Stimulated activated CD8-positive, alpha-beta memory T cell treated with anti-CD3 and anti-CD28 coated beads, Interleukin-12 subunit alpha, Interleukin-12 subunit beta, amount 100 ng/mL, for 24 hours (primary cell): ENCODE results near the gene FNIP2.
"Not testable (repeated sequence)": the region's sequence is repeated elsewhere in the genome, so short reads cannot be mapped to it uniquely, and the experiment has no call there.

Source experiments
- DNase-seq: peaks from one replicate; pipeline ENCODE4 v3.0.0-alpha.2; 2020; ENCODE audit errors: extremely low read depth

Gene FNIP2

DNA sequence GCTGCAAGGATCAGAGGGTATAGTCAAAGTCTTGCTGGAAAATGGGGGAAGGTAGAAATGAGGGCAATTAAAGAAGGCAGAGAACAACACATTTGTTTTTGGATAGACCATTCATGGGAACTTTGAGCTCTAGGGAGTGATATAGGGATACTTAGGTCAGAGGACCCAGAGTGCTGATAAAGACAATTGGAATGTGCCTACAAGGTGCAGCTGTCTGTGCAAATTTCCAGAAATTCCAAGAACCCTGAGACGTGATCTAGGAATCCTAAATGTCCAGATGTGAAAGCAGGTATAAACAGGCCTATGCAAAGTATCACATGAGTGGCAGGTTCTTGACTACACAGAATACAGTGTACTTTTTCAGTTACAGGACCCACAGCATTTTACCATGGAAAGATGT is 24.2 kb downstream of the FNIP2 start:
- no peak for DNase-seq

DNA sequence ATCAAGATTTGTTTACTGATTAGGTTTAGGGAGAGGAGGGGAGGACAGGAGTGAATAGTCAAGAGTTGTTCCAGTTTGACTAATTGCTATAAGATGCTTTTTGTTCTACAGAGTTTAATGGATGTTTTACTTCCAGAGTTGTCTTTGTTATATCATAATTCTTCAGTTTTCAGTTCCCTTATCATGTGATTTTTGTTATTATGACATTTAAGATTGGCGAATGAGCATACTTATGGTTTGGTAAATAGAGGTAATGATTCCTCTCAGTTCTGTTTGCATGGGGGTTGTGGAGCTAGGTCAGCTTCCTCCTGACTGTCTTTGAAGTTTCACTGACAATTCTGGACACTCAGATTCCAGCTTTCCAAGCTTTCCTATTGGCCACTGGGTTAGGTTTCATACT is 24.6 kb downstream of the FNIP2 start:
- DNase-seq = not testable (repeated sequence)

DNA sequence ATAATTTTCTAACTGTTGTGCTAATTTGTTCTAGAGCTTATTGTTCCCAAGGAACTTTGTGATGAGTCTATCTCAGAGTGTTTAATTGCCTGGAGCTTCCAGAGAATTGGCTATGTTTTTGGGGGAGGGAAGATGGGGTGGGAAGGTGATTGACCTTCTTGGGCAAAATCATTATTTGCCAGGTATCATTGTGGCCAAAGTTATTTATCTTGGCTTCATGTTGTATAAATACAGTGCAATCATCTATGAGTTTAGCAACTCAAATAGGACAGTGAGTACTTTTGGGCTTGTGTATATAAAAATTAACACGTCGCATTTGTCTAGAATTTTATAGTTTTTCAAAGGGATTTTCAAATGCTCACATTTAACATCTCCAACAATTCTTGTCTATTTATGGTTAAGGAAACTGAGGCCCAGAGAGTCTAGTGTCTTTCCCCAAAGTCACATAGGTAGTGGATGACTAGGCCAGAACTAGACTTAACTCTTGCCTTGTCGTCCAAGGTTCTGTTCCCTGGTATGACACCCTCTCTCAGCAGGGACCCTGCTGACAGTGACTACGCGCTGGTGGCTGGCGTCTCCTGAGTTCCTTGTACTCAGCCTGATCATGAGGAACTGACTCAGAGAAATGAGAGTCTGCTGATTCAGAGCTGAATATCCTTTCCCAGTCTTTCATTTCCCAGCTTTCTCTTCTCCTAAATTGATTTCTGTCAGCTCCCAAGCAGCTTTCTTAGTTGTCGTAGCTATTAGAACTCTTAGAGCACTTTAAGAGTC is 27.7 kb downstream of the FNIP2 start:
- no peak for DNase-seq

DNA sequence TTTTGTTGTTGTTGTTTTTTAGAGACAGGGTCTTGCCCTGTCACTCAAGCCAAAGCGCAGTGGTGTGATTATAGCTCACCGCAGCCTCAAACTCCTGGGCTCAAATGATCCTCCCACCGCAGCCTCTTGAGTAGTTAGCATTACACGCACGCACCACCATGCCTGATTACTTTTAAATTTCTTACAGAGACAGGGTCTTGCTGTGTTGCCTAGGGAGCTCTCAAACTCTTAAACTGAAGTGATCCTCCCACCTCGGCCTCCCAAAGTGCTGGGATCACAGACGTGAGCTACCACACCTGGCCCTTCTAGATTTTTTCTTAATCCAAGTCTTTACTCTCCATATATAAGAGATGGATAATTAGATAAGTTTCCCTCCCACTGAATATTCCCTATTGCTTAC is 29.2 kb downstream of the FNIP2 start:
- no peak for DNase-seq

DNA sequence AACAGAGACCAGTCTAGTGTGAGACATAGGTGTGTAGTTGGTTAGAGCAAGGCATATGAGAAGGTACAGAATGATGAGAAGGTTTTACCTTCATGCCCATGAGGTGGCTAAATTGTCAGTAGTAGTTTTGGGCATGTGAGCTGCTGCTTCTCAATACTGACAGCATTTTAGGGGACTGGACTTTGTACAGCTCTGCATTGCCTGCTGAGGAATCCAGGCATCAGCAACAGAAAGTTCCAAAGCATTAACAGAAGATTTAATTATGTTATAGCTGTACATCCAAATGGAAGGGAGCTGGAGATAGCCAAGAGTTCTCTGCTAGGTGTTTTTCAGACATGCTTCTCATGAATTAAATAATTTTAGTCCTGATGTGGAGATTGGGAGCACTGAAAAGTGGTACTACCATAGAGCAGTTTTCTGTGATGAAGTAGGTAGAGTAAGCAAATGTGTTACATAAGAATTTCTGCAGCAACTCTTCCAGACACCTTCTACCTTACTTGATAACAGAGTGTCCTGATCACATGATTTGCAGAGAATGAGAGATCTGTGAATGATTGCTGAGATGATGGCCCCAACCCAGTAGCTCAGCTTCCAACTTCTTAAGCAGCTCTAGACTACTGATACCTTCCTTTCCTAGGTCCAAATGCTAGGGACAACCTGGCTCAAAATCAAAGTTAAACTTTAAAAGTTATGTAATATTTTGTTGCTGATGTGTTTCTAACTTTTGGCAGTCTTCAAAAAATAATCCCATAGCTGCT is 30.4 kb downstream of the FNIP2 start:
- DNase-seq = no peak

DNA sequence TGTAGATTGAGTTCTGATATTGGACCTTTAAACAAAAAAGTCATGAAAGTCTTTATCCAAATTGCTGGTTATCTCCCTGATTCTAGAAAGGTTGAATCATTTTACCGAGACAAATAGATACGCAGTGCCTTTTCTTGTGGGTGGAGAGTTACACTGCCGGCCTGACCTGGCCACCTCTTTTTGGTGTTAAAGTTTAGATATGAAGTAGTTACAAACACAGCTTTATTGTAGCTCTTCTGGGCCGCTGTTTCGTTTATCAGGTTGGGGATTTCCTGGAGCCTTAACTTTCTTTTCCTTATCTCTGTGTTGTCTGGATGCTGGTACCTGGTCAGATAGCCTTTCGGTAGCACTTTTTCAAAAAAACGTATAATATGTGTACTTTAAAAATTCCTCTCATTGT is 31.0 kb downstream of the FNIP2 start:
- DNase-seq = no peak

DNA sequence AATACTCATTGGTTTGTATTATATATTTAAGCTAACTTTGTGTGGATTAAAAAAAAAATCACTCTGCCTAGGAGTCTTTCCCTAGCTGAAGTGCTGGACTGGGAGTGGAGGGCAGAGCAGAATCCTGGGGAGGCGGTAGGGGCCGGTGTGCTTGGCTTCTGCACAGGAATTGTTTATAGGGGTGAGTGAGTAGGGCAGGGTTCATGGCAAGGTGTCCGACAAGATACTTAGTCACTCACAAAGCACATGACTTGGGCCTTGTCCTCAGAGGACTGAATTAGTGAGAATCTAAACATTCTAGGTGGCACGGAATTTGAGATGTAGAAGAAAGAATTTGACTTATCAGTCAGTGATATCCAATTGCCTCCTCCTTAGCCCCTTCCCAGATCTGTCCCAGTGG is 32.2 kb downstream of the FNIP2 start:
- DNase-seq = no peak

DNA sequence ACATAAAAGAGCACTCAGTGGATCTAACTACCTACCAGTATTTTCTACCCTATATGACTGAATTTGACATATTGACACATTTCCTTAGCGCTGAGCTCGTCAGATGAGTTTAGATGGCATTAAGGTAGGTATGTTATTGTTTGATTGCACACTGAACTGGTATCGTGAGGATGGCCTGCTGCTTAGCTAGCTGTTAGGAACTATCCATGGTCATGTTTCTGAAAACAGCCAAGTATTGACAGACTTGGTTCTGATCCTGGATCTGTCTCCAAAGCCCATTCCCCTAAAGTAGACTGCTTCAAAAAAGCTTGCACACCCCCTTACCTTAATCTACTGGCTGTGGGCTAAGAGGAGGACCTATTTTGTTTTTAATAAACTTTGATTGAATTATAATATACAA is 32.9 kb downstream of the FNIP2 start:
- DNase-seq = no peak

DNA sequence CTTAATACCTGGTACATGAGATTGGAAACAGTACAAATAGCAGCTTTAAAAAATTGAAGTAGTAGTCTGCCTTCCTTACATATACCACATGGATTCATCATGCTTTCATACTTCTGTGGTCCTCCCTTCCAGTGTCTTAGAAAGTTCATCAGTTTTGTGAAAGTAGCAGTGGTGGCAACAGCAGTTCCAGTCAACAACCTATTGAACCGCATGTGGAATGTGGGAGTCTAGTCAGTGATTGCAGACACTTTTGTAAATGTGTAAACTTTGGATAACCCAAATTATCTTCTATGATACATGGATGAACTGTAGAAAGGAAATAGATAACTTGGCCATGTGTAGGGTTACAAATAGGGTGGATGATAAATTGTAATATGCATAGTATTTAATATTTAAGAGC is 34.1 kb downstream of the FNIP2 start:
- DNase-seq = no peak

DNA sequence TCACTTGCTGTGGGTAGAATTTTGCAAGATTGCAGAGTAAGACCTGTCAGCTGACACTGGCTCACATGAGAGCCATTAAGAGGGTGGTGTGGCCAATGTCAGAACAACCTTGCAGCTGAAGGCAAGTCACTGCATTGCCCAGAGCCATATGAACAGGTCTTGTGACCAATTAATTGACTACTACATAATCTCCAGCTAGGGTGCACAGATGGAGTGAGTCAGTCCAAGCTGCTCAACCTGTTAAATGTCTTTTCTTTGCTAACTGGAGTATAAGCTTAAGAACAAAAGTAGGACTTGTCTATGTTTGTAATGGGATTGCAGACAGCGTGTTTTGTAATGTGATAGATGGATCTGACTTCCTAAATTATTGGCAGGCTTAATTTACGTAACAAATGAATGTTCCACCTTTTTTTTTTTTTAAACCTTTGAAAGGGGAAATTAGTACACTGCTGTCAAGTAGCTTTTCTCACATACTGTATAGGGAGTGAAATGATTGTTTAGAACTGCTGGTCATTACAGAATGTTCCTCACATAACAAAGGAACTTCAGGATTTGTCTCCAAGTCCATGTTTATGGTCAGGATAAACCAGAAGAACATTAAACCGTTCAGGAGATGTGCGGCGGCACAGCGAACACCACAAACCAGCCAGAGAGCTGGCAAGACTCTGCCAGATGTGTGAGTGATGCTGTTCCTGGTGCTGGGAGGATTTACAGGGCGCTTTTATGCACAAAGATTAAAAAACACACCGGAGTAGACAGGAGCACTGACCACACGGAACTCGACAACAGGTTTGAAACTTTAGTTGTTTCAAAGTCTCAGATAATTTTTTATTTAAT is 37.0 kb downstream of the FNIP2 start:
- no peak for DNase-seq

DNA sequence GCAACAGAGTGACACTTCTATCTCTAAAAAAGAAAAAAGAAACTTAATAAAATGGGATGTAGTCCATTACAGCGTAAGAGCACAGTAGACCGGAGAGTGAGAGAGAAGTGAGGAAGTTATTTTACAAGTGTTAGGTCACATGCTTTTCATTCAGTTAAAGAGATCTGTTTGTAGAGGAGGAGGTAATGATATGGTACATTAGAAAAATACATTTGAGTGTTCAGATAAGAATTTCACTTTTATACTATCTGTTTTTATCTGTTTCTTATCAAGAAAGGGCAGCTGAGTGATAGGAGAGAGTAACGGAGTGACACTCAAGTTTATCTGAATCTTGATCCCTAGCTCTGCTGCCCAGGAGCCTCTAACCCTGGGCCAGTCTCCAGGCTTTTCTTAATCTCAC is 38.9 kb downstream of the FNIP2 start:
- no peak for DNase-seq

DNA sequence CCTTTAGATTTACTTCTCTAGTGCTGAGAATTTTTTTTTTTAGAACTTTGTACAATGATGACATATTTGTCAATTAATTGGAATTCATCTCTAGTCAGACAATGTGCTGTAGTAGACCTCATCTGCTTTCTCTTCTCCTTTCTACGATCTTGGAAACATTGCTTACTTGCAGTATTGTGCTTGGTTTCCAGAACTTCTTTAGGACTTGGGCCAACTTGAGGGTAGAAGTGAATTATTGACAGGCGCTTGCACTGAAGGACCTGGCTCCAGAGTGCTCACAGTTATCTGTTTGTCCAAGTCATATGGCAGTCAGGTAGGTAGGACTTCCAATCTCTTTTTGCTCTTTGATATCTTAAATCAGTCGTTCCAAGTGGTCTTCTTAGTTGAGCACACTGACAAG is 39.6 kb downstream of the FNIP2 start:
- no peak for DNase-seq

DNA sequence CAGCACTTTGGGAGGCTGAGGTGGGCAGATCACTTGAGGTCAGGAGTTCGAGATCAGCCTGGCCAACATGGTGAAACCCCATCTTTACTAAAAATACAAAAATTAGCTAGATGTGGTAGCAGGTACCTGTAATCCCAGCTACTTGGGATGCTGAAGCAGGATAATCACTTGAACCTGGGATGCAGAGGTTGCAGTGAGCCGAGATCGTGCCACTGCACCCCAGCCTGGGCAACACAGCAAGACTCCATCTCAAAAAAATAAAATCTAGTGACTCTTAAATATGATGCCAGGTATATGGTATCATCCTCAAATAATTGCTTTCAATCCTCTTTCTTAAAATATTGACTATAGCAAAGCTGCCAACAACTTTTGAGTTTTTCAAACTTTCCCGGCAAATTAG is 40.4 kb downstream of the FNIP2 start:
- not testable (repeated sequence) for DNase-seq

DNA sequence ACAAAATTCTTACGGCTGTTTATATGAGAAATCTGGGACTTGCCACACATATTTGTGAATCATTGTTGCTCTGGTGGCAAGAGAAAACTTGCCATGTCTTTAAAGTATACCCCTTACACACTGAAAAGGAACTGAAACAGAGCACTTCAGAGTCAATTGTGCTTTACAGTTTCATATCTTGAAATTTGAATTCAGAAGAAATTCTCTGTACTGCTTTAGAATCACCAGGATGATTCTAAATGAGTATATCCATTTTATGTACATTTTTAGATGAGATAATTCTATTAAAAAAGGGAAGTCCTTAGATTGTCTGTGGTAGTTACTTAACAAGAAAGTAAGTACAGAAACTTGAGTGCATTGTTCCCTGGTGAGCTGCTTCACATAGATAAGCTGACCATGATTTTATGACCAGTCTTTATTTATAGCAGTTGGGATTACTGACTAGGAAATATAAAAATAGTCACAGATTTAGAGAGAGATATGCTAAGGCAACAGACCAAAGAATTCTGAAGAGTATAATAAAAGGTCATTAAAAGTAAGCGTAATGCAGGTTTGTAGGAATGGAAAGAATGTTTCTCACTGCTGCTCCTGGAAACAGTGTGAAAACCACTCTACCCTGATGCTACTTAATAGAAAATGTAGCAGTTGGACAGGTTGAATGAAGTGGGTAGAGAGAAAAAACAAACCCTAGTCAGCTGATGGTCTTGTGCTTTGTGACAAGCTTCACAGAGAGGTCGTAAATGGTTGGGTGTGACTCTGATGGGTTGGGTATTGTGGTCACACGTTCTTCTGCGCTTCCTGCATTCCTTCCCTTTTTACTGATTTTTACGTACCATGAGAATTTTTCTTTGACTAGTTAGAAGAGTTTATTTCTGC is 41.0 kb downstream of the FNIP2 start:
- DNase-seq = no peak

DNA sequence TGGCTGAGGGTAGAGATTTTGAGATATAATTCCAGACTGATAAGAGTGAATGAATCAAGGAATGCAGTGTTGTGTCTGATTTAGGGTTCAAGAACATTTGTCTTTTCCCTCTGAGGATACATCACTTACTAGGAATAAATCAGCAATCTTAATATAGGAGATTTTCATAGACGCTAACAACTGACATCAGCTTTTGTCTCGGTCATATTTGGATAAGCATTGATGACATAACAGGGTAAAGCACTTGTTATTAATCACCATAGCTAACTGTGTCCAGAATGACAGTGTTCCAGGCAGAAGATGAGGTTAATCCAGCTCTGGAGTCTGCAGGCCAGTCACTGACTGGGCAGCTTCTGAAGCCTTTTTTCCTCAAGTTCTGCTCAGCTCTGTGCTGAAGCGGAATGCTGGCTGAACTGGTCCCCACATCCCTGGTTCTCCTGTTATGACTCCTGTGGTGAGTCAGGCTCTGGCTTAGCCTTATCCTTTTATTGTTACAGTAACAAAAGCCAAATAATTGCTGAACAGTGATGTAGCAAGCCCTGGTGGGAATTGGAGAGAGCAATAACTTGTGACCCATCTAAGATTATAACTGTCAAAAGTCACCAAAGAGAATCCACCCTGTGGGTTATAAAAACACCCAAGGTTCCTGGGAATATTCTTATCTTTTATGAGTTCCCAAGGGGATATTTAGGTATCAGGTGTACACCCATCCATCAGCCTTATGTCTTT is 41.8 kb downstream of the FNIP2 start:
- DNase-seq = no peak

DNA sequence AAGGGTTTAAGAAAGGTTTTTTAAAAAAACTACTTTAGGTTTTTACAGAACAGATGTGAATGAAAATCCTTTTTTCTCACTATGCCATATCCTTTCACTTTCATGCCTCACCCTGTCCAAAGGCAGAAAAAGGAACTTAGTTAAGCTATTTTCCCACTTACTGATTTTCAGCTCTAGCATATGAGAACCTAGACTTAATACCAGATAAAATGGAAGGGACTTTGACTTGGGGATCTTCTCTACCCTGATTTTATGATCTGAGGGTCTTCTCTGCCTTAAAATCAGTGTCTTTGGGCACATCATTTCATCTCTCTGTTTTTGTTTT is 42.4 kb downstream of the FNIP2 start:
- no peak for DNase-seq

DNA sequence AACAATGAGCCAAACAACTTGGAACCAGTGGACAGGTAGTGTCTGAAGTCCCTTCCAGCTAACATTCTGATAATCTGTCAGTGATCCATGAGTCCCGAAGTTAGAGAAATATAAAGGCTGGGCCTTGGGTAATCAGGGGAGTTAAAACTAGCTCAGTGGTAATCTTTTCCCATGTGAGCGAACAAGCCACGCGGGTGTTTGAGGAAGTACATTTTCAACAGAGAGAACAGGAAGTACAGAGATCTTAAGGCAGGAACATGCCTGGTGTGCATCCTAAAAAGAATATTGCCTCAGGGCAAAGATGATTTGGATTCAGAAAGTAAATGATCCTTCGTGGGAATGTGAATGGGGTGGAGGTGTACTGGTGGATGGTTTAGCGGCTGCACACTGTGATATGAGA is 42.9 kb downstream of the FNIP2 start:
- no peak for DNase-seq

DNA sequence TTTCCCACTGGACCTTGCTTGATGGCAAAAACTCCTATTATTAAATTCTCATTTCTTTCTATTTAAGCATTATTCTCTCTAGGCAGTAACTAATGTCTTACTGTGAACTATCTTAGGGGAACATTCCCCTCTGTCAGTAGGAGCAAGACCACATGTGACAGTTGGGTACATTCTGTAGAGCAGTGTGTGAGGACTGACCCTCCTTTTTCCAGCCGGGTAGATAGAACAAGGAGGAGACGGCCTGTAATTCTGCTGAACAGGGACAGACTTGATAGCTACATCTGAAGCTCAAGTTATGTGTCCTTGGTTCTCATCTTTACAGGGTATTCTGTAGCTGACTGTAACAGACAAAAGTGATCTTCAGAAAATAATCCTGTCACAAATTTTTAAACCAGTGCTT is 43.3 kb downstream of the FNIP2 start:
- DNase-seq = no peak

DNA sequence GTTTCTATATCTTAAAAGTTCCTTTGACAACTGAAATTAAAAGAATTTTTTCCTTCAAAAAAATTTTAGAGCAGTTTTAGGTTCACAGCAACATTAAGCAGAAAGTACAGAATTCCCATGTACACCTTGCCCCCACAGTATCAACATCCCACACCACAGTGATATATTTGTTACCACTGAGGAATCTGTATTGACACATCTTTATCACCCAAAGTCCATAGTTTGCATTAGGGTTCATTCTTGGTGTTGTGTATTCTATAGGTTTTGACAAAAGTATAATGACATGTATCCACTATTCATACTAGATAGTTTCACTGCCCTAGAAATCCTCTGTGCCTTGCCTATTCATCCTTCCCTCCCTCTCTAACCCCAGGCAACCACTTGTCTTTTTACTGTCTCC is 43.7 kb downstream of the FNIP2 start:
- DNase-seq = no peak

DNA sequence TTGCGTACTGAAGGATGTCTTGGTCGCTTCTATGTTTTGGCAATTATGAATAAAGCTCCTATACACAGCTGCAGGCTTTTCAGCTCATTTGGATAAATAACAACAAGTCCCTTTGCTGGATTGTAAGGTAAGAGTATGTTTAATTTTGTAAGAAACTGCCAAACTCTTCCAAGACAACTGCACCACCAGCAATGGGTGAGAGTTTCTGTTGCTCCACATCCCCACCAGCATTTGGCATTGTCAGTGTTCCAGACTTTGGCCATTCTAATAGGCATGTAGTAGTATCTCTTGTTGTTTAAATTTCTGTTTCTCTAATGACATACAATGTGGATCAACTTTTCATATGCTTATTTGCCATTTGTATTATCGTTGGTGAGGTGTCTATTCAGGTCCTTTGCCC is 44.3 kb downstream of the FNIP2 start:
- no peak for DNase-seq

DNA sequence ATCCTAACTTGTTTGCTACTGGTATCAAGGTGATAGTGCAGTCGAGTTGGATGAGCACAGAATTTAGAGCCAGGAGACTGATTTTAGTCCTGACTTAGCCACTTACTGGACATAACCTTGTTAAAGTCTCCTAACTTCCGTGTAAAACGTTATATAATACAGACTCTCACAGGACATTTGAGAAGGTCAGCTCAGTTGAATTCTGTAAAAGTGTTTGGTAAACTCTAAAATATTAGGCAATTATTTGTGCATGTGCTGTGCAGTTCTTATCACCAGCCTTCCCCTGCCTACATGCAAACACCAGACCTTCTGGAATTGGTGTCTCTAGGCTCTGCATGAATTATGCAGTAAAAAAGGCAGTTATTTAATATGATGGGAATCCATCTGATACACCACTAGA is 45.4 kb downstream of the FNIP2 start:
- DNase-seq = no peak
